ENCODE results near the gene XRCC1. TPM values are rescaled to one million over a fixed set of nuclear protein-coding genes. Genes with fewer than 3 reads are reported as not detected.

Gene XRCC1
- total and polyA plus RNA-seq, 2 experiments from 2014 or later: 35.3 to 49.5 TPM

DNA sequence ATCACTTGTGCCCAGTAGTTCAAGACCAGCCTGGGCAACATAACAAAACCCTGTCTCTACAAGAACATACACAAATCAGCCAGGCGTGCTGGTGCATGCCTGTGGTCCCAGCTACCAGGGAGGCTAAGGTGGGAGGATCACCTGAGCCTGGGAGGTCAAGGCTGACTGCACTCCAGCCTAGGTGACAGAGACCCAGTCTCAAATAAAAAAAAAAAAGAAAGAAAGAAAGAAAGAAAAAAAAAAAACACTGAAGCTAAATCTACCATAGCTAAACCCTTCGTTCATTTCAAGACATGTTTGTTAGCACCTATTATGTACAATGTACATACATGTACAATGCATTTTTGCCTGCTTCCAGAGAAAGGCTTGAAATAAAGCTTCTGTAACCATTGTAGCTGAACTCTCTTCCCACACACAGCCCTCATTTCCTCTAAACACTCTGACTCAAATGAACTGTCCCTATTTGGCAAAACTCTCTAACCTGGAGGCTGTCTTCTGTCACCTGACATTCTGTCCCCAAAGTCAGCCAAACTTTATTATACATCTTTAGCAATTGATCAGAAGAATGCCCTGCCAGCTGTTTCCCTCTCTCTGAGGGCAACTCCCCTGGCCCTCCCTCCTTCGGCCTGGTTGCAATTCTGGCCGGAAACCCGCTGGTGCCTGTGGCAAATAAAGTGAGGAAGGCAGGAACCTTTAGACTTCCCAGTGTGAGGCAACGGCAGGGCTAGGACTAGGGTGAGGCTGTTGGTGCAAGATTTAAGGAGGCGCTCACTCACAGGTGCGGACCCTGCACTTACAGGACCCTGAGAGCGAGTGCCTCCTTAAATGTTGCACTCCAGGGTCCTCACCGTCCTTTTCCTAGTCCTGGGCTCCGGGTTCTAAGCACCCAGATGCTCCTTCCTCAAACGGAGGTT lies 50.1 kb downstream of the XRCC1 start:
- peak; percentile 81 for ATAC-seq
- peaks cover 33% of the 10 kb centered on the region for H3K27me3 ChIP-seq (ENCODE audit: insufficient read depth)
- no peaks in the 10 kb centered on the region for H4K20me1 ChIP-seq (replicated peaks; ENCODE audit: insufficient read depth)
- H3K36me3 ChIP-seq (ENCODE audit: insufficient read depth): no peaks in the 10 kb centered on the region
- H3K4me2 ChIP-seq: peak overlapping the region; percentile 96
- no peak overlapping the region for H2AFZ ChIP-seq
- H3K4me3 ChIP-seq: peak overlapping the region; percentile 96
- Mint-ChIP-seq H3K36me3 (ENCODE audit: low read depth) (no peaks in the 10 kb centered on the region), H3K4me3 (peak overlapping the region; percentile 88), H3K27me3 (ENCODE audit: insufficient read depth, low read depth, poor library complexity) (peaks cover 22% of the 10 kb centered on the region), H3K4me1 (peaks cover 11% of the 10 kb centered on the region), H3K9me3 (no peaks in the 10 kb centered on the region), H3K27ac (no peak overlapping the region)
- H3F3A ChIP-seq (replicated peaks; ENCODE audit: low read depth): no peaks in the 10 kb centered on the region; the same call in 1 of the 2 replicates
- no peaks in the 10 kb centered on the region for H3K79me2 ChIP-seq (replicated peaks; ENCODE audit: insufficient read depth)
- peak; percentile 74 for DNase-seq (ENCODE audit: low spot score)
- no peak overlapping the region for H3K27ac ChIP-seq (ENCODE audit: low read depth)
- H3K4me1 ChIP-seq (ENCODE audit: insufficient read depth): peaks cover 8% of the 10 kb centered on the region; the same call in 1 of the 2 replicates
- TF ChIP-seq, protein P1, sequence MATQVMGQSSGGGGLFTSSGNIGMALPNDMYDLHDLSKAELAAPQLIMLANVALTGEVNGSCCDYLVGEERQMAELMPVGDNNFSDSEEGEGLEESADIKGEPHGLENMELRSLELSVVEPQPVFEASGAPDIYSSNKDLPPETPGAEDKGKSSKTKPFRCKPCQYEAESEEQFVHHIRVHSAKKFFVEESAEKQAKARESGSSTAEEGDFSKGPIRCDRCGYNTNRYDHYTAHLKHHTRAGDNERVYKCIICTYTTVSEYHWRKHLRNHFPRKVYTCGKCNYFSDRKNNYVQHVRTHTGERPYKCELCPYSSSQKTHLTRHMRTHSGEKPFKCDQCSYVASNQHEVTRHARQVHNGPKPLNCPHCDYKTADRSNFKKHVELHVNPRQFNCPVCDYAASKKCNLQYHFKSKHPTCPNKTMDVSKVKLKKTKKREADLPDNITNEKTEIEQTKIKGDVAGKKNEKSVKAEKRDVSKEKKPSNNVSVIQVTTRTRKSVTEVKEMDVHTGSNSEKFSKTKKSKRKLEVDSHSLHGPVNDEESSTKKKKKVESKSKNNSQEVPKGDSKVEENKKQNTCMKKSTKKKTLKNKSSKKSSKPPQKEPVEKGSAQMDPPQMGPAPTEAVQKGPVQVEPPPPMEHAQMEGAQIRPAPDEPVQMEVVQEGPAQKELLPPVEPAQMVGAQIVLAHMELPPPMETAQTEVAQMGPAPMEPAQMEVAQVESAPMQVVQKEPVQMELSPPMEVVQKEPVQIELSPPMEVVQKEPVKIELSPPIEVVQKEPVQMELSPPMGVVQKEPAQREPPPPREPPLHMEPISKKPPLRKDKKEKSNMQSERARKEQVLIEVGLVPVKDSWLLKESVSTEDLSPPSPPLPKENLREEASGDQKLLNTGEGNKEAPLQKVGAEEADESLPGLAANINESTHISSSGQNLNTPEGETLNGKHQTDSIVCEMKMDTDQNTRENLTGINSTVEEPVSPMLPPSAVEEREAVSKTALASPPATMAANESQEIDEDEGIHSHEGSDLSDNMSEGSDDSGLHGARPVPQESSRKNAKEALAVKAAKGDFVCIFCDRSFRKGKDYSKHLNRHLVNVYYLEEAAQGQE (IDR thresholded peaks at IDR 0.05; ENCODE audit: unreplicated experiment): no peak
- TF ChIP-seq EZH2phosphoT487 (IDR thresholded peaks at IDR 0.05; ENCODE audit: unreplicated experiment): no peak
- no peak for TF ChIP-seq CREB1 (CRISPR knock-in tag; IDR thresholded peaks at IDR 0.05; ENCODE audit: low read depth)
- TF ChIP-seq, protein P2, sequence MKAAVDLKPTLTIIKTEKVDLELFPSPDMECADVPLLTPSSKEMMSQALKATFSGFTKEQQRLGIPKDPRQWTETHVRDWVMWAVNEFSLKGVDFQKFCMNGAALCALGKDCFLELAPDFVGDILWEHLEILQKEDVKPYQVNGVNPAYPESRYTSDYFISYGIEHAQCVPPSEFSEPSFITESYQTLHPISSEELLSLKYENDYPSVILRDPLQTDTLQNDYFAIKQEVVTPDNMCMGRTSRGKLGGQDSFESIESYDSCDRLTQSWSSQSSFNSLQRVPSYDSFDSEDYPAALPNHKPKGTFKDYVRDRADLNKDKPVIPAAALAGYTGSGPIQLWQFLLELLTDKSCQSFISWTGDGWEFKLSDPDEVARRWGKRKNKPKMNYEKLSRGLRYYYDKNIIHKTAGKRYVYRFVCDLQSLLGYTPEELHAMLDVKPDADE (IDR thresholded peaks at IDR 0.05): no peak
- no peak for TF ChIP-seq POLR2AphosphoS5 (IDR thresholded peaks at IDR 0.05; ENCODE audit: low read depth)
- TF ChIP-seq ZNF114 (CRISPR knock-in tag; IDR thresholded peaks at IDR 0.05): no peak
- no peak for TF ChIP-seq STAT1 (IDR thresholded peaks at IDR 0.05; ENCODE audit: unreplicated experiment)
- no peak for TF ChIP-seq JUNB (IDR thresholded peaks at IDR 0.05; ENCODE audit: unreplicated experiment)
- no peak for TF ChIP-seq CTCF (conservative IDR thresholded peaks at IDR 0.05; ENCODE audit: low read depth in 2 of 2)
- no peak for TF ChIP-seq ZNF462 (CRISPR knock-in tag; IDR thresholded peaks at IDR 0.05)
- no peaks in the 10 kb centered on the region for H3K9me2 ChIP-seq (ENCODE audit: insufficient read depth)
